ENCODE results near the gene IGFL1. TPM values are rescaled to one million over a fixed set of nuclear protein-coding genes. Genes with fewer than 3 reads are reported as not detected.
"Not testable (repeated sequence)": the region's sequence is repeated elsewhere in the genome, so short reads cannot be mapped to it uniquely, and the experiment has no call there.

The IGFL1 gene
- total and polyA plus RNA-seq, 8 donors: 0.50 to 0.88 TPM; not detected in 6

DNA sequence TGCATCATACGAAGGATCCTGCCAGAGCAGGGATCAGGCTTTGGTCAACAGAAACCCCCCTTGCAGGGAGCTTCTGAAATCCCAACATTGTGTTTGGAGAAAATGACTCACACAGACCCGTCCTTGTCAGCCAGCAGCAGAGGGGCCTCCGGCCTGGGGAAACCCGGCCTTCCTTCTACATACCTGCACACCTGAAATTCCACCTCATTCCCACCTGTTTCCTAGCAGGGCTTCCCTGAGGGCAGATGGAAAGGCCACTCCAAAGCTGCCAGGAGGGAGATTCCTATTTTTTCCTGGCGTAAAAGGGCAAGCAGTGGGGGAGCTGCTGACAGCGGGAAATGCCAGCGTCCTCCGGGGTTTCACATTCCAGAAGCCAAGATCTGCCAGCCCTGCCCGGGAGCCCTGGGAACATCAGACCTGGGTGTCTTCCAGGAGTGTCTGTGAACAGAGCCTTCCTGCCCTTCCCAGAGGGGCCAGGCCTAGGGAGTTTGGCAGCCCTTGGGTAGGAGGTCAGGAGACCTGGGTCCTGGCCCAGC lies 3.0 kb upstream of the IGFL1 start:
- DNase-seq: no peak
- intact Hi-C loops (cut with DNase I; ENCODE audit: low total_unique reads): no loop called here
- H3K4me3 ChIP-seq: no peak overlapping the region
- no peak overlapping the region for H3K27ac ChIP-seq
- 51 to 73% (median 67%) methylated on average over 9 of the region's 9 CpGs for WGBS, 5 donors
- no peaks in the 10 kb centered on the region for H3K9me3 ChIP-seq
- H3K36me3 ChIP-seq: no peaks in the 10 kb centered on the region
- H3K27me3 ChIP-seq: peaks cover 0 to 48% (median 0%) of the 10 kb centered on the region in 3 donors
- peaks cover 14 to 17% (median 16%) of the 10 kb centered on the region in 4 donors for H3K4me1 ChIP-seq
- no peak for TF ChIP-seq POLR2AphosphoS5 (IDR thresholded peaks at IDR 0.05)
- no peak for TF ChIP-seq EP300 (IDR thresholded peaks at IDR 0.05)
- TF ChIP-seq POLR2A (IDR thresholded peaks at IDR 0.05): no peak
- TF ChIP-seq, protein P1, sequence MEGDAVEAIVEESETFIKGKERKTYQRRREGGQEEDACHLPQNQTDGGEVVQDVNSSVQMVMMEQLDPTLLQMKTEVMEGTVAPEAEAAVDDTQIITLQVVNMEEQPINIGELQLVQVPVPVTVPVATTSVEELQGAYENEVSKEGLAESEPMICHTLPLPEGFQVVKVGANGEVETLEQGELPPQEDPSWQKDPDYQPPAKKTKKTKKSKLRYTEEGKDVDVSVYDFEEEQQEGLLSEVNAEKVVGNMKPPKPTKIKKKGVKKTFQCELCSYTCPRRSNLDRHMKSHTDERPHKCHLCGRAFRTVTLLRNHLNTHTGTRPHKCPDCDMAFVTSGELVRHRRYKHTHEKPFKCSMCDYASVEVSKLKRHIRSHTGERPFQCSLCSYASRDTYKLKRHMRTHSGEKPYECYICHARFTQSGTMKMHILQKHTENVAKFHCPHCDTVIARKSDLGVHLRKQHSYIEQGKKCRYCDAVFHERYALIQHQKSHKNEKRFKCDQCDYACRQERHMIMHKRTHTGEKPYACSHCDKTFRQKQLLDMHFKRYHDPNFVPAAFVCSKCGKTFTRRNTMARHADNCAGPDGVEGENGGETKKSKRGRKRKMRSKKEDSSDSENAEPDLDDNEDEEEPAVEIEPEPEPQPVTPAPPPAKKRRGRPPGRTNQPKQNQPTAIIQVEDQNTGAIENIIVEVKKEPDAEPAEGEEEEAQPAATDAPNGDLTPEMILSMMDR (IDR thresholded peaks at IDR 0.05): no peak

DNA sequence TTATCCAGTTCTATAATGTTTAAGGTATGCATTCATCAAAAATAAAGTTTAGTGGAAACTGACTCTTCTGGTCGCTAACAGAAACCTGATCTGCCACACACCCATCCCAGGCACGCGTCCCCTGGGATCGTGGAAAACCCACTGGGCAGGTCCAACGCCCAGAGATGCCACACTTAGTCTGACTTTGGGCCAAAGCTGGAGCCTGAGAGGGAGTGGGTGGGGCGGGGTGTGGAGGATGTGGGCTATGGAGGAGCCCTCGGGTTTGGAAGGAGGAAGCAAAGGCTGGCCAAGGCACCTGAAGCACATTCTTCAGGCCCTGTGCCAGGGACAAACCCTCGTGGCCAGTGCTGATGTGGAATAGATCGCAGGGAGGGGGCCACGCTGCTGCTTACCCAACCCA lies 2.5 kb downstream of the IGFL1 start:
- 28 to 48% (median 34%) methylated on average over 10 of the region's 10 CpGs for WGBS, 5 donors
- intact Hi-C loops (cut with DNase I; ENCODE audit: low total_unique reads): no loop called here
- peaks cover 0 to 40% (median 0%) of the 10 kb centered on the region in 3 donors for H3K27me3 ChIP-seq
- no peak overlapping the region for H3K27ac ChIP-seq
- DNase-seq: peak in 1 of 2 donors; percentile 45
- no peak overlapping the region for H3K4me3 ChIP-seq
- TF ChIP-seq EP300 (IDR thresholded peaks at IDR 0.05): no peak
- TF ChIP-seq, protein P1 (IDR thresholded peaks at IDR 0.05): no peak
- no peak for TF ChIP-seq POLR2A (IDR thresholded peaks at IDR 0.05)
- no peak for TF ChIP-seq POLR2AphosphoS5 (IDR thresholded peaks at IDR 0.05)
- peaks cover 0 to 9% (median 3%) of the 10 kb centered on the region in 4 donors for H3K4me1 ChIP-seq
- no peaks in the 10 kb centered on the region for H3K9me3 ChIP-seq
- H3K36me3 ChIP-seq: no peaks in the 10 kb centered on the region

DNA sequence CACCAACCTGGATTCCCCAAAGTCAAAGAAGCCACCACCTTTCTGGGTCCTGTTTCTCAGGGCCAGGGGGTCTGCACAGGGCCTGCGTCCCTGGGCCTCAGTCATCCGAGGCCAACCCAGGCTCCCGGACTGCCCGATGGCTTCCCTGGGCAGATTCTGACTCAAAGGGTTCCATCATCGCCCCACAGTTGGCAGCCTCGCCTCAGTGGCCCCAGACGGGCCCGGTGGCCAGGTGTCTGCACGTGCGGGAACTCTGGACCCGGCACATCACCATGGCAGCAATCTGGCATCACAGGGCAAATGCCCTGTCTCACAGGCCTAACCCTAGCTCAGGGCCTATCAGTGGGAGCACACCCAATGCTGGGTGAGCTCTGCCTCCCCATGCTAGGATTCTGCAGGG lies 2.9 kb downstream of the IGFL1 start:
- Histone ChIP-seq H3K27ac (no peak overlapping the region), H3K36me3 (no peaks in the 10 kb centered on the region), H3K27me3 (peaks cover 0 to 36% (median 0%) of the 10 kb centered on the region in 3 donors), H3K4me3 (no peak overlapping the region), H3K9me3 (no peaks in the 10 kb centered on the region), H3K4me1 (peaks cover 0 to 9% (median 3%) of the 10 kb centered on the region in 4 donors)
- 91 to 95% (median 93%) methylated on average over 4 to 11 of the region's 11 CpGs for WGBS, 5 donors
- no peak for DNase-seq
- intact Hi-C loops (cut with DNase I; ENCODE audit: low total_unique reads): no loop called here
- TF ChIP-seq EP300 (IDR thresholded peaks at IDR 0.05) (no peak), POLR2AphosphoS5 (IDR thresholded peaks at IDR 0.05) (no peak), POLR2A (IDR thresholded peaks at IDR 0.05) (no peak)
- TF ChIP-seq, protein P1 (IDR thresholded peaks at IDR 0.05): no peak

DNA sequence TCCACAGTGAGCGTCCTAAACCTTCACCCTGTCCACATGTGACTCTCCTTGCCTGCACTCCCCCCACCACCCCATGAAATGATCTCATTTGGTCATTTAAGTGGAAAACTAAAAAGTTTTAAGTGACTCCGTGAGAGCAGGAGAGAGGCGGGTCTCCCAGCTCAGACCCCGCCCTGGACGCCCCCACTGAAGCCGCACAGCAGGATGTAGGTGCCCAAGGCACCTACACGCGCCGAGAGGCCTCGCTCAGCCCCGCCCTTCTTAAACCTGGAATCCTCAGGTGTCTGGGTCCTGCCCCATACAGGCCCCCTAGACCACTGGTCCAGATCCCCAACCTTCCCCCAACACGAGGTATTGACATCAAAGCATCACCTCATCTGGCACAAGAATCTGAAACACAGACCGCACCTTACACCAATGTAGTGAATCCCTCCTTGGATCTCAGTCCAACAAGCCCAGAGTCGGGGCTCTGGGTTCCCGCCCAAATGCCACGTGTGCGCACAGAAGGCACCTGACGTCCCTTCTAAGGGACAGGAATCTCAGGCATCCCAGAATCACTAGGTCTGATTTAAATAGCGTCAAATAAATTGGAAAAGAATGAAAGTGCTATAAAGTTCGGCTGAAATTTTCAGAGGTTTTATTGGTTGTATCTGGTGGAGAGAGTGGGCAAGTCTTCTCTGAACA lies 3.5 kb downstream of the IGFL1 start:
- intact Hi-C loops (cut with DNase I; ENCODE audit: low total_unique reads): no loop called here
- Histone ChIP-seq H3K27me3 (peaks cover 0 to 36% (median 0%) of the 10 kb centered on the region in 3 donors), H3K27ac (no peak overlapping the region), H3K9me3 (no peaks in the 10 kb centered on the region), H3K36me3 (no peaks in the 10 kb centered on the region), H3K4me3 (no peak overlapping the region), H3K4me1 (peaks cover 0 to 10% (median 4%) of the 10 kb centered on the region in 4 donors)
- 85 to 94% (median 90%) methylated on average over 19 to 20 of the region's 20 CpGs for WGBS, 5 donors
- DNase-seq: no peak
- no peak for TF ChIP-seq POLR2A (IDR thresholded peaks at IDR 0.05)
- no peak for TF ChIP-seq POLR2AphosphoS5 (IDR thresholded peaks at IDR 0.05)
- no peak for TF ChIP-seq EP300 (IDR thresholded peaks at IDR 0.05)
- TF ChIP-seq, protein P1 (IDR thresholded peaks at IDR 0.05): no peak

DNA sequence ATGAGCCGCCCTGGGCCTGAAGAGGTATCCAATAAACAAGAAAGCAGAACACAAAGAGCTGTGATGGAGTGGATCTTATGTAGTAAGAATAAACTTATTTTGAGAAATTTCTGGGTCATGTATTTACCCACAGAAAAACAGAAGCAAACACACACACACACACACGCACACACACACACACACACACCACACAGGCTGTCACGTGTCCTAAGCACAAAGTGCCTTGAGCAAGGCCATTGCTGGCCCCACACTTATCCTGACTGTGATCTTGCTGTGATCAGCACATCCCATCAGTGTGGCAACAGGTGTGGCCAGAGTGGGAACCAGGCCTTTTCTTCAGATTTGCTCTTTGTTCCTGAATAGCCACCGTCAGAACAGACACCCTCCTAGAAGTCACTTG lies 4.3 kb downstream of the IGFL1 start:
- H3K36me3 ChIP-seq; H3K27ac ChIP-seq; DNase-seq; intact Hi-C loops (cut with DNase I; ENCODE audit: low total_unique reads); H3K9me3 ChIP-seq; H3K4me3 ChIP-seq: not testable (repeated sequence)
- peaks cover 0 to 43% (median 0%) of the 10 kb centered on the region in 3 donors for H3K27me3 ChIP-seq
- H3K4me1 ChIP-seq: peaks cover 0 to 18% (median 9%) of the 10 kb centered on the region in 4 donors
- 57 to 77% (median 72%) methylated on average over 4 of the region's 4 CpGs for WGBS, 5 donors

DNA sequence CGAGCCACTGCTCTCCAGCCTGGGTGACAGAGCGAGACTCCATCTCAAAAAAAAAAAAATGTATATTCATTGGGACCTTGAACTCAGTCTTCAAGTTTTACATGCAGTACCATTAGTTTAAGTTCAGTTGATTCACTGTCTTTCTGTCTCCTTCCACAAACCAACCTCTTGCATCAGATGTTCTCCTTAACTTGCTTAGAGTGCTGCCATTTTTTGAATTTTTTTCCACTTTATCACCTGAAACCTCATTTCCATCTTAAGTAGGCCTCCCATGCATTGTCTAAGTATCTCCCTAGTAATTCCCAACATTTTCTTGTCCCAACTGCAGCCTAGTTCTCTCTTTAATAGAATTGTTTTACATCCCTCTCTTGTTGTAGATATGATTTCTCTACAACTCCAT lies 8.6 kb downstream of the IGFL1 start:
- H3K36me3 ChIP-seq; DNase-seq; H3K27ac ChIP-seq; H3K4me3 ChIP-seq; H3K9me3 ChIP-seq; intact Hi-C loops (cut with DNase I; ENCODE audit: low total_unique reads): not testable (repeated sequence)
- 89 to 100% (median 91%) methylated on average over 2 of the region's 2 CpGs for whole genome bisulfite sequencing, 5 donors
- Histone ChIP-seq H3K4me1 (peaks cover 12 to 28% (median 23%) of the 10 kb centered on the region in 4 donors), H3K27me3 (peaks cover 0 to 24% (median 0%) of the 10 kb centered on the region in 3 donors)

All from stomach (tissue), 9 donors.